ENCODE data around the gene ADGRB2.

- TF ChIP-seq CTCF (IDR thresholded peaks at IDR 0.05) (no peak), POLR2A (IDR thresholded peaks at IDR 0.05) (no peak)
These were observed 17.5 kb downstream of the ADGRB2 start for GRCh38 chr1:31746687-31747086.
